Upper lobe of left lung (tissue), 6 donors: ENCODE measurements around the gene PNMA8A. TPM values are rescaled to one million over a fixed set of nuclear protein-coding genes. Genes with fewer than 3 reads are reported as not detected.

Source experiments
- ATAC-seq, 2 donors: fragments of 200-7000 bp; cut with Tn5 transposase; one replicate each; pipeline ENCODE4 v1.9.1; 2022; ENCODE audit warnings: mild to moderate bottlenecking in 2 of 2, moderate library complexity in 2 of 2; ENCODE audit not compliant: low FRiP score in 2 of 2
- DNase-seq, 2 donors: peaks; one replicate each; pipeline ENCODE4 v3.0.0-alpha.2; 2019 to 2020
- H3K27ac ChIP-seq, 4 donors: fragments of 200-600 bp; sonication (generic); one replicate each; pipeline ENCODE4 v1.5.1; 2016 to 2019
- H3K27me3 ChIP-seq, 4 donors: fragments of 200-600 bp; sonication (generic); one replicate each; pipeline ENCODE4 v1.5.1; 2017 to 2019
- H3K36me3 ChIP-seq, 4 donors: fragments of 200-600 bp; sonication (generic); one replicate each; pipeline ENCODE4 v1.5.1; 2016 to 2019
- H3K4me1 ChIP-seq, 4 donors: fragments of 200-600 bp; sonication (generic); one replicate each; pipeline ENCODE4 v1.5.1; 2018 to 2019
- H3K4me3 ChIP-seq, 4 donors: fragments of 200-600 bp; sonication (generic); one replicate each; pipeline ENCODE4 v1.5.1; 2017 to 2019; ENCODE audit warnings: mild to moderate bottlenecking in 2 of 4, moderate library complexity in 1 of 4
- H3K9me3 ChIP-seq, 4 donors: fragments of 200-600 bp; sonication (generic); one replicate each; pipeline ENCODE4 v1.5.1; 2018 to 2019
- EP300 ChIP-seq, 4 donors: sonication (generic); formaldehyde crosslinking; IDR thresholded peaks; one replicate each; pipeline ENCODE4 v1.5.1; 2017; ENCODE audit warnings: antibody characterized with exemption in 4 of 4, control low read depth in 2 of 4
- POLR2A ChIP-seq, 4 donors: fragments of 450-650 bp; IDR thresholded peaks; one replicate each; pipeline ENCODE4 v1.5.1; 2016 to 2017; ENCODE audit warnings: antibody characterized with exemption in 4 of 4, mild to moderate bottlenecking in 2 of 4
- POLR2AphosphoS5 ChIP-seq, 2 donors: sonication (generic); formaldehyde crosslinking; IDR thresholded peaks; one replicate each; pipeline ENCODE4 v1.5.1; 2017; ENCODE audit warnings: antibody characterized with exemption in 2 of 2
- WGBS, 2 donors: methylation state at CpG; one replicate each; pipeline ENCODE4 v1.1.5; 2017 to 2018; 5-methylcytosine and 5-hydroxymethylcytosine counted together
- total RNA-seq, 6 donors: library from RNA; depleted of rRNA in 4 of 6; stranded (reverse); fragments of >200 nt in 4 of 6; gene quantifications; one replicate each; pipeline versions ENCODE4 v1.1.0 to v1.2.1, GENCODE V29; 2016 to 2021
- TF ChIP-seq, protein P1 (sequence below), 6 experiments: fragments of 450-650 bp in 4 of 6; fragments of 200-600 bp in 2 of 6; sonication (generic) in 2 of 6; IDR thresholded peaks; one replicate each; pipeline ENCODE4 v1.5.1; 2016 to 2019; ENCODE audit warnings: antibody characterized with exemption in 6 of 6
- donor health status: DM: no; HTN: no; CAD: no; lungs with moderate emphysema.
- donor health status: DM: no; HTN: yes; CAD: no; lungs with severe emphysema.

PNMA8A gene
- total RNA-seq, 6 donors from 2014 or later = 0.61 to 4.8 (median 2.2) TPM

GRCh38 chr19:46449228-46449627, 22.1 kb downstream of the PNMA8A start:
- no peak for DNase-seq
- no peaks in the 10 kb centered on the region for H3K4me1 ChIP-seq
- H3K4me3 ChIP-seq = no peak overlapping the region
- no peak for TF ChIP-seq EP300 (IDR thresholded peaks at IDR 0.05)
- TF ChIP-seq, protein P1, sequence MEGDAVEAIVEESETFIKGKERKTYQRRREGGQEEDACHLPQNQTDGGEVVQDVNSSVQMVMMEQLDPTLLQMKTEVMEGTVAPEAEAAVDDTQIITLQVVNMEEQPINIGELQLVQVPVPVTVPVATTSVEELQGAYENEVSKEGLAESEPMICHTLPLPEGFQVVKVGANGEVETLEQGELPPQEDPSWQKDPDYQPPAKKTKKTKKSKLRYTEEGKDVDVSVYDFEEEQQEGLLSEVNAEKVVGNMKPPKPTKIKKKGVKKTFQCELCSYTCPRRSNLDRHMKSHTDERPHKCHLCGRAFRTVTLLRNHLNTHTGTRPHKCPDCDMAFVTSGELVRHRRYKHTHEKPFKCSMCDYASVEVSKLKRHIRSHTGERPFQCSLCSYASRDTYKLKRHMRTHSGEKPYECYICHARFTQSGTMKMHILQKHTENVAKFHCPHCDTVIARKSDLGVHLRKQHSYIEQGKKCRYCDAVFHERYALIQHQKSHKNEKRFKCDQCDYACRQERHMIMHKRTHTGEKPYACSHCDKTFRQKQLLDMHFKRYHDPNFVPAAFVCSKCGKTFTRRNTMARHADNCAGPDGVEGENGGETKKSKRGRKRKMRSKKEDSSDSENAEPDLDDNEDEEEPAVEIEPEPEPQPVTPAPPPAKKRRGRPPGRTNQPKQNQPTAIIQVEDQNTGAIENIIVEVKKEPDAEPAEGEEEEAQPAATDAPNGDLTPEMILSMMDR (IDR thresholded peaks at IDR 0.05) = no peak
- no peak for TF ChIP-seq POLR2AphosphoS5 (IDR thresholded peaks at IDR 0.05)
- no peak for TF ChIP-seq POLR2A (IDR thresholded peaks at IDR 0.05)
- ATAC-seq = no peak
- no peak overlapping the region for H3K27ac ChIP-seq
- no peaks in the 10 kb centered on the region for H3K27me3 ChIP-seq
- H3K9me3 ChIP-seq = peaks cover 0 to 3% (median 0%) of the 10 kb centered on the region in 4 donors
- WGBS, 2 donors = 55 to 62% methylated on average over 6 to 7 of the region's 7 CpGs
- no peaks in the 10 kb centered on the region for H3K36me3 ChIP-seq

- WGBS, 2 donors = 91 to 95% methylated on average over 10 of the region's 10 CpGs
- Histone ChIP-seq H3K4me1 (no peaks in the 10 kb centered on the region), H3K36me3 (no peaks in the 10 kb centered on the region), H3K27me3 (no peaks in the 10 kb centered on the region), H3K27ac (no peak overlapping the region), H3K9me3 (peaks cover 0 to 3% (median 0%) of the 10 kb centered on the region in 4 donors), H3K4me3 (no peak overlapping the region)
- ATAC-seq = no peak
- no peak for DNase-seq
- TF ChIP-seq POLR2A (IDR thresholded peaks at IDR 0.05) (no peak), EP300 (IDR thresholded peaks at IDR 0.05) (no peak), POLR2AphosphoS5 (IDR thresholded peaks at IDR 0.05) (no peak)
- TF ChIP-seq, protein P1 (IDR thresholded peaks at IDR 0.05) = no peak
Measured at GRCh38 chr19:46448601-46449000, 22.8 kb downstream of the PNMA8A start.

DNA sequence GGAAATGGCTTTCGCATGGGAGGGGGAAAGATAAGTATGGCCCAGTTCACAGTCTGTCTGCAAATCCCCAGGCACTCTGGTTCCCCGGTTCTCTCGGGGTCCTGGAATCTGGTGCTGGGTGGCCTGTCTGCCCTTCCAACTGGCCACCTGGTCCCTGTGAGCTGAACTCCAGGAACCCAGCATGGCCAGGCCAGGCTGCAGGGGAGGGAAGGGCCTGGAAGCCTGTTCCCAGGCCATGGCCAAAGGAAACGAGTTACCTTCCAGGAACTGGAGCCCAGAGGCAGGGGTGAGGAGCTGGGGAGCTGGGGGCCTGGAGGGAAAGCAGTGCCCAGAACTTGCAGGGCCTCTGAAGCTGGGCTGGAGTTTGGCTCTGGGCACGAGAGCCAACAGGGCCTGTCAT, 23.5 kb downstream of the PNMA8A start:
- H3K27ac ChIP-seq = no peak overlapping the region
- peaks cover 0 to 4% (median 3%) of the 10 kb centered on the region in 4 donors for H3K4me1 ChIP-seq
- no peaks in the 10 kb centered on the region for H3K27me3 ChIP-seq
- DNase-seq (no peak), ATAC-seq (no peak)
- H3K4me3 ChIP-seq = no peak overlapping the region
- H3K9me3 ChIP-seq = peaks cover 0 to 3% (median 0%) of the 10 kb centered on the region in 4 donors
- no peaks in the 10 kb centered on the region for H3K36me3 ChIP-seq
- TF ChIP-seq, protein P1 (IDR thresholded peaks at IDR 0.05) = no peak
- TF ChIP-seq POLR2AphosphoS5 (IDR thresholded peaks at IDR 0.05) (no peak), EP300 (IDR thresholded peaks at IDR 0.05) (no peak), POLR2A (IDR thresholded peaks at IDR 0.05) (no peak)
- 74% methylated on average over 5 of the region's 5 CpGs for WGBS, 2 donors

- DNase-seq (no peak), ATAC-seq (no peak)
- Histone ChIP-seq H3K4me1 (peaks cover 0 to 5% (median 4%) of the 10 kb centered on the region in 4 donors), H3K36me3 (no peaks in the 10 kb centered on the region), H3K27ac (no peak overlapping the region), H3K9me3 (peaks cover 0 to 3% (median 0%) of the 10 kb centered on the region in 4 donors), H3K4me3 (no peak overlapping the region), H3K27me3 (no peaks in the 10 kb centered on the region)
- TF ChIP-seq POLR2A (IDR thresholded peaks at IDR 0.05) (no peak), POLR2AphosphoS5 (IDR thresholded peaks at IDR 0.05) (no peak), EP300 (IDR thresholded peaks at IDR 0.05) (no peak)
- TF ChIP-seq, protein P1 (IDR thresholded peaks at IDR 0.05) = no peak
- 24 to 45% methylated on average over 3 of the region's 3 CpGs for WGBS, 2 donors
Measured at GRCh38 chr19:46447006-46447405, 24.4 kb downstream of the PNMA8A start.

- Histone ChIP-seq H3K4me1 (peaks cover 0 to 5% (median 4%) of the 10 kb centered on the region in 4 donors), H3K9me3 (peaks cover 0 to 3% (median 0%) of the 10 kb centered on the region in 4 donors), H3K36me3 (no peaks in the 10 kb centered on the region), H3K27me3 (no peaks in the 10 kb centered on the region), H3K4me3 (no peak overlapping the region), H3K27ac (no peak overlapping the region)
- DNase-seq (no peak), ATAC-seq (no peak)
- 84 to 85% methylated on average over 14 to 15 of the region's 15 CpGs for WGBS, 2 donors
- TF ChIP-seq EP300 (IDR thresholded peaks at IDR 0.05) = no peak
- TF ChIP-seq POLR2AphosphoS5 (IDR thresholded peaks at IDR 0.05) = no peak
- TF ChIP-seq, protein P1 (IDR thresholded peaks at IDR 0.05) = no peak
- no peak for TF ChIP-seq POLR2A (IDR thresholded peaks at IDR 0.05)
Measured at GRCh38 chr19:46446021-46446420, 25.3 kb downstream of the PNMA8A start.
